ENCODE measurements around the gene AOC2. TPM values are rescaled to one million over a fixed set of nuclear protein-coding genes. Genes with fewer than 3 reads are reported as not detected.

Gene AOC2
- total and polyA plus RNA-seq, 2 of the 13 experiments (the other 11 are each of a cell fraction or from before 2014, with no cell fraction given): 1.2 to 3.3 TPM

- no peak for TF ChIP-seq BCL6 (CRISPR knock-in tag; IDR thresholded peaks at IDR 0.05)
- TF ChIP-seq CREM (IDR thresholded peaks at IDR 0.05): no peak
- TF ChIP-seq CREM (CRISPR knock-in tag; IDR thresholded peaks at IDR 0.05): no peak
- no peak for TF ChIP-seq RERE (CRISPR knock-in tag; IDR thresholded peaks at IDR 0.05; ENCODE audit: low read depth)
- TF ChIP-seq NFKB2 (CRISPR knock-in tag; IDR thresholded peaks at IDR 0.05; ENCODE audit: borderline replicate concordance): no peak
- no peak for TF ChIP-seq ZNF430 (CRISPR knock-in tag; IDR thresholded peaks at IDR 0.05)
- TF ChIP-seq ZFP36 (IDR thresholded peaks at IDR 0.05; ENCODE audit: borderline replicate concordance, low read depth, low read length, partially characterized antibody): no peak
- TF ChIP-seq ATF2 (CRISPR knock-in tag; IDR thresholded peaks at IDR 0.05): 0 out of 2 replicates have a peak, but pooled peaks have one; percentile 58
- no peak for TF ChIP-seq ZFP36L2 (CRISPR knock-in tag; IDR thresholded peaks at IDR 0.05)
- no peak for TF ChIP-seq POLR2AphosphoS2 (IDR thresholded peaks at IDR 0.05; ENCODE audit: low read depth, low read length)
- no peak for TF ChIP-seq AHR (CRISPR knock-in tag; IDR thresholded peaks at IDR 0.05)
- no peak for TF ChIP-seq ZNF225 (CRISPR knock-in tag; IDR thresholded peaks at IDR 0.05)
- TF ChIP-seq HMGXB4 (CRISPR knock-in tag; IDR thresholded peaks at IDR 0.05; ENCODE audit: borderline replicate concordance in 1 of 2, low read depth in 1 of 2): no peak
- no peak for TF ChIP-seq ZNF460 (CRISPR knock-in tag; IDR thresholded peaks at IDR 0.05; ENCODE audit: borderline replicate concordance)
- TF ChIP-seq ZFP82 (CRISPR knock-in tag; IDR thresholded peaks at IDR 0.05; ENCODE audit: borderline replicate concordance): no peak
- no peak for TF ChIP-seq CAMTA2 (CRISPR knock-in tag; IDR thresholded peaks at IDR 0.05; ENCODE audit: borderline replicate concordance)
- TF ChIP-seq ZSCAN22 (CRISPR knock-in tag; IDR thresholded peaks at IDR 0.05): no peak
- no peak for TF ChIP-seq NR2F6 (IDR thresholded peaks at IDR 0.05)
- peak; percentile 17; the same call in 1 of the 2 replicates for TF ChIP-seq NR2F6 (CRISPR knock-in tag; IDR thresholded peaks at IDR 0.05)
- TF ChIP-seq ARNT2 (CRISPR knock-in tag; IDR thresholded peaks at IDR 0.05; ENCODE audit: low read depth): no peak; the same call in 1 of the 2 replicates
- 0 out of 3 replicates have a peak, but pooled peaks have one; percentile 40 for TF ChIP-seq MXI1 (IDR thresholded peaks at IDR 0.05; ENCODE audit: borderline replicate concordance, low read depth, low read length)
- no peak for TF ChIP-seq BORCS8-MEF2B (CRISPR knock-in tag; IDR thresholded peaks at IDR 0.05)
- TF ChIP-seq BHLHE40 (IDR thresholded peaks at IDR 0.05; ENCODE audit: low read length): no peak
- TF ChIP-seq ZNF552 (CRISPR knock-in tag; IDR thresholded peaks at IDR 0.05; ENCODE audit: borderline replicate concordance): no peak
Observed at GRCh38 chr17:42843358-42843934, 934 bp upstream of the AOC2 start (continued).

Data from HepG2 (cell line).